ENCODE data around the gene EDIL3.

The EDIL3 gene

GRCh38 chr5:84286662-84287061 is 98.0 kb downstream of the EDIL3 start:
- H3K4me3 Mint-ChIP-seq, result no peak overlapping the region
- no peaks in the 10 kb centered on the region for H3K27me3 Mint-ChIP-seq
- ATAC-seq (replicated peaks; ENCODE audit: extremely low read depth, poor library complexity, severe bottlenecking), result no peak
- no peak for DNase-seq (ENCODE audit: low spot score in 2 of 2)
- H3K36me3 Mint-ChIP-seq (ENCODE audit: insufficient read depth), result no peaks in the 10 kb centered on the region
- H3K9me3 Mint-ChIP-seq, result peaks cover 28% of the 10 kb centered on the region
- H3K4me1 Mint-ChIP-seq, result no peaks in the 10 kb centered on the region
- H3K27ac Mint-ChIP-seq (ENCODE audit: low read depth), result no peak overlapping the region

- ATAC-seq (replicated peaks; ENCODE audit: extremely low read depth, poor library complexity, severe bottlenecking), result no peak
These were observed 98.7 kb downstream of the EDIL3 start for GRCh38 chr5:84285641-84286637.

GRCh38 chr5:84281383-84281782 is 103.3 kb downstream of the EDIL3 start:
- no peak for ATAC-seq (replicated peaks; ENCODE audit: extremely low read depth, poor library complexity, severe bottlenecking)
- no peak overlapping the region for H3K27ac Mint-ChIP-seq (ENCODE audit: low read depth)
- DNase-seq (ENCODE audit: low spot score in 2 of 2), result no peak
- no peaks in the 10 kb centered on the region for H3K27me3 Mint-ChIP-seq
- peaks cover 18% of the 10 kb centered on the region for H3K9me3 Mint-ChIP-seq
- no peaks in the 10 kb centered on the region for H3K4me1 Mint-ChIP-seq
- no peak overlapping the region for H3K4me3 Mint-ChIP-seq
- H3K36me3 Mint-ChIP-seq (ENCODE audit: insufficient read depth), result no peaks in the 10 kb centered on the region

More at GRCh38 chr5:84285641-84286637, 98.7 kb downstream of the EDIL3 start:
- Mint-ChIP-seq H3K9me3 (peaks cover 28% of the 10 kb centered on the region), H3K4me3 (no peak overlapping the region), H3K4me1 (no peaks in the 10 kb centered on the region), H3K36me3 (ENCODE audit: insufficient read depth) (no peaks in the 10 kb centered on the region), H3K27ac (ENCODE audit: low read depth) (no peak overlapping the region), H3K27me3 (no peaks in the 10 kb centered on the region)
- DNase-seq (ENCODE audit: low spot score in 2 of 2), result no peak

DNA sequence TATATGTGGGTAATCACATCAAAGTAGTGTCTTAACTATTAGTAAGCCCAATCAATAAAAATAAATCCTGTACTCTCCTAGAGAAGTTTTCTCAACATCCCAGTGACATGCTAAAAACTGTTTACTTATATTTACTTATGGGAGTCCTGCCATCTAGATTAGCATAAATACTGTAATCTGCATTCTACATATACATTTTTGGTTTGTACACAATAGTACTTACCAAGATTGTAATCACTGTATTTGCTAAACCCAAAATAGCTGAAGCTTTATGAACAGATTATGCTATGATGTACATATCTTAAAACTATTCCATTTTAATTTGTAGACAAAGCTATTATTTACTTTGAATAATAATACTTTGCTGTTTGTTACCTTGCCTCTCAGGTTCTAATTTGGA is 105.4 kb downstream of the EDIL3 start:
- no peaks in the 10 kb centered on the region for H3K36me3 Mint-ChIP-seq (ENCODE audit: insufficient read depth)
- peaks cover 16% of the 10 kb centered on the region for H3K9me3 Mint-ChIP-seq
- ATAC-seq (replicated peaks; ENCODE audit: extremely low read depth, poor library complexity, severe bottlenecking) (no peak), DNase-seq (ENCODE audit: low spot score in 2 of 2) (no peak)
- no peak overlapping the region for H3K4me3 Mint-ChIP-seq
- H3K4me1 Mint-ChIP-seq, result no peaks in the 10 kb centered on the region
- H3K27me3 Mint-ChIP-seq, result no peaks in the 10 kb centered on the region
- H3K27ac Mint-ChIP-seq (ENCODE audit: low read depth), result no peak overlapping the region

- no peaks in the 10 kb centered on the region for H3K36me3 Mint-ChIP-seq (ENCODE audit: insufficient read depth)
- DNase-seq (ENCODE audit: low spot score in 2 of 2) (no peak), ATAC-seq (replicated peaks; ENCODE audit: extremely low read depth, poor library complexity, severe bottlenecking) (no peak)
- H3K9me3 Mint-ChIP-seq, result peaks cover 7% of the 10 kb centered on the region
- H3K27me3 Mint-ChIP-seq, result no peaks in the 10 kb centered on the region
- no peak overlapping the region for H3K4me3 Mint-ChIP-seq
- no peak overlapping the region for H3K27ac Mint-ChIP-seq (ENCODE audit: low read depth)
- H3K4me1 Mint-ChIP-seq, result no peaks in the 10 kb centered on the region
These were observed 109.1 kb downstream of the EDIL3 start for GRCh38 chr5:84275609-84276008.

- no peak for ATAC-seq (replicated peaks; ENCODE audit: extremely low read depth, poor library complexity, severe bottlenecking)
- Mint-ChIP-seq H3K4me3 (no peak overlapping the region), H3K27ac (ENCODE audit: low read depth) (no peak overlapping the region), H3K4me1 (no peaks in the 10 kb centered on the region), H3K27me3 (no peaks in the 10 kb centered on the region), H3K9me3 (peaks cover 2% of the 10 kb centered on the region), H3K36me3 (ENCODE audit: insufficient read depth) (no peaks in the 10 kb centered on the region)
- no peak for DNase-seq (ENCODE audit: low spot score in 2 of 2)
These were observed 109.9 kb downstream of the EDIL3 start for GRCh38 chr5:84274585-84275468.

DNA sequence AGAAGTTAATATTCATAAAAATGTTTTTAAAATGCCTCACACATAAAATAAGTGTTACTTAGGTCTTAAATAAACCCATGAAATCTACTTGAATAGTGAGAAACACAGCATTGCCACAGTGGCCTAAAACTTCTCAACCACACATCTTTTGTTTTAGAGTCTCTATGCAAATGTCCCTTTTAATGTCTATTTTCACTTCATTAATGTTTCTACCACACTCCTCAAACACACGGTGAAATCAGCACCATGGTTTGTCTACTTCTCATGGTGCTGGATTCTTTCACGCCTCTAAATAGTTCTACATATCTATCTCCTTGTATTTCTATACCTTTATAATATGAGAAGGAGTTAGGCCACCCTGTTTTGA is 111.2 kb downstream of the EDIL3 start:
- no peaks in the 10 kb centered on the region for H3K27me3 Mint-ChIP-seq
- no peak for DNase-seq (ENCODE audit: low spot score in 2 of 2)
- no peaks in the 10 kb centered on the region for H3K36me3 Mint-ChIP-seq (ENCODE audit: insufficient read depth)
- peaks cover 4% of the 10 kb centered on the region for H3K9me3 Mint-ChIP-seq
- ATAC-seq (replicated peaks; ENCODE audit: extremely low read depth, poor library complexity, severe bottlenecking), result no peak
- H3K4me1 Mint-ChIP-seq, result no peaks in the 10 kb centered on the region
- H3K27ac Mint-ChIP-seq (ENCODE audit: low read depth), result no peak overlapping the region
- no peak overlapping the region for H3K4me3 Mint-ChIP-seq

DNA sequence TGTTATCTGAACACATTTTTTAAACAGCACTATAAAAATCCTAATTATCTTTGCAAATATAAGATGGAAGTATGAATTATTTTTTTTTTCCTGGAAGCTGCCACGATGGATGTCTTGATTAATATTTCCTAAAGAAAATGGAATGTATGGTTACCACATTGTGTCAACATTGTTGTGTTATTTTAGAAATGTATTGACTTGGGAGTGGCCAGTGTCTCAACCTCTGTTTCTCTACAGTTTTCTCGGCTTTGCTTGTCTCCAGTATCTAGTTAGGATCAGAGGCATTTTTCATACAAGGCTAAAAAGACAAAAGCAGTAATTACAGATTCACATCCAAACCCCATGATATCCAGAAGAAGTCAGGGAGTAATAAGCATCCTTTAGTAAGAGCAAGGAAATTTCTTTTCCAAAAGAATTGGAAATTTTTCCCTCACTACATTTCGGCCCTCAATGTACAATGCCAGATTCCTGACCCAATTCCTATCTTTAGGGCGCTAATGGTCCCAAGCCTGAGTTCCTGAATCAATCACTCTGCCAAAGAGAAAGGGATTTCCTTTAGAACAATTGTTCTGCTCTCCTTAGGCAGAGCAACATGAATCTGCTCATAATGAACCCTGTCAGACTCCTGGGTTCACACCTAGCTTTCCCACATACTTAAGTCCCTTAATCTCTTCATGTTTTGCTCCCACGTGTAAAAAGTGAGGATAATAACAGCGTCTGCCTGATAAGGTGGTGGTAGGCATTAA is 111.7 kb downstream of the EDIL3 start:
- DNase-seq (ENCODE audit: low spot score in 2 of 2) (no peak), ATAC-seq (replicated peaks; ENCODE audit: extremely low read depth, poor library complexity, severe bottlenecking) (no peak)
- Mint-ChIP-seq H3K4me3 (no peak overlapping the region), H3K27ac (ENCODE audit: low read depth) (no peak overlapping the region), H3K9me3 (peaks cover 4% of the 10 kb centered on the region), H3K27me3 (no peaks in the 10 kb centered on the region), H3K36me3 (ENCODE audit: insufficient read depth) (no peaks in the 10 kb centered on the region), H3K4me1 (no peaks in the 10 kb centered on the region)

- no peak overlapping the region for H3K27ac Mint-ChIP-seq (ENCODE audit: low read depth)
- no peak for DNase-seq (ENCODE audit: low spot score in 2 of 2)
- H3K4me1 Mint-ChIP-seq, result no peaks in the 10 kb centered on the region
- H3K27me3 Mint-ChIP-seq, result no peaks in the 10 kb centered on the region
- peaks cover 10% of the 10 kb centered on the region for H3K9me3 Mint-ChIP-seq
- no peaks in the 10 kb centered on the region for H3K36me3 Mint-ChIP-seq (ENCODE audit: insufficient read depth)
- no peak overlapping the region for H3K4me3 Mint-ChIP-seq
- no peak for ATAC-seq (replicated peaks; ENCODE audit: extremely low read depth, poor library complexity, severe bottlenecking)
These were observed 118.7 kb downstream of the EDIL3 start for GRCh38 chr5:84265739-84266550.

DNA sequence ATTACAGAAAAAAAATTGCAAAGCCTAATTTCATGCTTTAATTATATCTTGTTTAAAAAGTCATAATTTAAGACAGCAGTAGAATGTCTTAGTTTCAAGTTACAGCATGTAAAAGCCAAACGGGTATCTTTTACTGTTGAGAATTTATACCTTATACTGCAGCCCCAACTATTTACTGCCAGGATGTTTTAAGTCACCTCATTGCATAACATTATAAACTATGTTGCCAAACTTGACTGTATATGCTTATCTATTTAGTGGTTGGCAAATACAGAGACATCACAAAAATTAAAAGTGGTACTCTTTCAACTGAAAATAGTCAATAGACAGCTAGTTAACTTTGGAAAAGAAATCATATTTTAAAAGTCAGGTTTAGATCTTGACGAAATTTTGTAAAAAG is 119.5 kb downstream of the EDIL3 start:
- Mint-ChIP-seq H3K36me3 (ENCODE audit: insufficient read depth) (no peaks in the 10 kb centered on the region), H3K27ac (ENCODE audit: low read depth) (no peak overlapping the region), H3K27me3 (no peaks in the 10 kb centered on the region), H3K4me3 (no peak overlapping the region), H3K9me3 (peaks cover 10% of the 10 kb centered on the region), H3K4me1 (no peaks in the 10 kb centered on the region)
- no peak for ATAC-seq (replicated peaks; ENCODE audit: extremely low read depth, poor library complexity, severe bottlenecking)
- no peak for DNase-seq (ENCODE audit: low spot score in 2 of 2)

DNA sequence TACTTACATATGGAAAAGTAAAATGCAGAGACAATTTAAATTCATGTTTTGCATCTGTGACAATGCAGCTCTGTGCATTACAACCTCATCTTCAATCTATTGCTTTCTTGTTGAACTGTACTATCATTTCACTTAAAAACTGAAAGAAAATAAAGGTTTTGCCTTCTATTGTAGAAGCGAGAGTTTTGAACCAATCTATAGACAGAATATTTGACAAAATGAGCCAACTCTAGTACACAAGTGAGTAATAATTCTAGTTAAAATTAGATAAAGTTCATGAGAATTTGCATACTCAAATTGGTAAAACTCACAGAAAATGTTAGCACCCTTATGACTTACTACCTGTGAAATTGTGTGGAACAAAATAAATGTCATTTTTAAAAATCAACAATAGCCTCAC is 123.7 kb downstream of the EDIL3 start:
- Mint-ChIP-seq H3K9me3 (peaks cover 14% of the 10 kb centered on the region), H3K4me3 (no peak overlapping the region), H3K4me1 (no peaks in the 10 kb centered on the region), H3K36me3 (ENCODE audit: insufficient read depth) (peaks cover 1% of the 10 kb centered on the region), H3K27ac (ENCODE audit: low read depth) (no peak overlapping the region), H3K27me3 (no peaks in the 10 kb centered on the region)
- ATAC-seq (replicated peaks; ENCODE audit: extremely low read depth, poor library complexity, severe bottlenecking), result no peak
- DNase-seq (ENCODE audit: low spot score in 2 of 2), result no peak

DNA sequence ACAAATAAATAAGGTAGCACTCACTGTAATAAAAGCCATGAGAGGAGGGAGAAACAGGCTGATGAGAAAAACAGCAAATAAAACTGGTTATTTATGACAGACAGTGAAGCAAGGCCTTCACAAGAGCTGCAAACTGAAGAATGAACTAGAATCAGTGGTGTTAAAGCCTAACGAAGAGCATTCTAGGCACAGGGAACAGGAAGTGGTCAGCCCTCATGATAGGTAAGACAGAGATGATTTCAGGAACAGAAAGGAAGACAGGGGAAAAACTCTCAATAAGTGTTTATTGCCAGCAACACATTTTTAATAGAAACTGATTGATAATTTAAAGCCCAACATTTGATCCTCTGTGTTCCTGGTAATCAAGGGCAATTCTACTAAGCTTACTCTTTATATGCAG is 124.5 kb downstream of the EDIL3 start:
- no peak overlapping the region for H3K27ac Mint-ChIP-seq (ENCODE audit: low read depth)
- peaks cover 18% of the 10 kb centered on the region for H3K9me3 Mint-ChIP-seq
- peaks cover 1% of the 10 kb centered on the region for H3K36me3 Mint-ChIP-seq (ENCODE audit: insufficient read depth)
- ATAC-seq (replicated peaks; ENCODE audit: extremely low read depth, poor library complexity, severe bottlenecking) (no peak), DNase-seq (ENCODE audit: low spot score in 2 of 2) (no peak)
- no peak overlapping the region for H3K4me3 Mint-ChIP-seq
- no peaks in the 10 kb centered on the region for H3K27me3 Mint-ChIP-seq
- no peaks in the 10 kb centered on the region for H3K4me1 Mint-ChIP-seq
